DOHH2 (cell line): ENCODE measurements around the gene MAP3K5.

Source experiments
- CTCF ChIP-seq: fragments of 200-600 bp; sonication (generic); IDR thresholded peaks from one replicate; pipeline ENCODE4 v1.5.1; 2014; ENCODE audit warnings: antibody characterized with exemption, mild to moderate bottlenecking, low read depth, low read length; ENCODE audit not compliant: poor library complexity, severe bottlenecking
- EZH2phosphoT487 ChIP-seq: fragments of 200-600 bp; sonication (generic); IDR thresholded peaks from 2 replicates; pipeline ENCODE4 v1.6.1; 2017; ENCODE audit warnings: borderline replicate concordance, mild to moderate bottlenecking, antibody characterized with exemption, low read length, moderate library complexity, mixed read lengths

GRCh38 chr6:136511397-136511796 lies 280.9 kb downstream of the MAP3K5 start:
- TF ChIP-seq CTCF (no peak), EZH2phosphoT487 (no peak)
